CD14-positive monocyte (primary cell): ENCODE measurements around the gene CTSE. TPM values are rescaled to one million over a fixed set of nuclear protein-coding genes. Genes with fewer than 3 reads are reported as not detected.
A peak's percentile ranks its signal among the peaks of the same experiment; 100 is the strongest.
"Not testable (repeated sequence)": the region's sequence is repeated elsewhere in the genome, so short reads cannot be mapped to it uniquely, and the experiment has no call there.

Source experiments
- DNase-seq, 3 donors: peaks; one replicate each; pipeline ENCODE4 v3.0.0-alpha.2; 2011 to 2022
- H2AFZ ChIP-seq: 2 replicates; pipeline ENCODE4 v1.6.0; 2012; ENCODE audit warnings: mild to moderate bottlenecking, low read depth, low read length, inconsistent platforms; ENCODE audit not compliant: insufficient read depth, poor library complexity, severe bottlenecking
- H3K27ac ChIP-seq, 2 donors: 1 replicate in 1 of 2; 2 replicates in 1 of 2; pipeline ENCODE4 v1.5.1; 2012 to 2013; ENCODE audit warnings: low read length in 2 of 2, control low read depth in 1 of 2, inconsistent platforms in 1 of 2, low read depth in 1 of 2, mild to moderate bottlenecking in 1 of 2
- H3K27me3 ChIP-seq, 2 donors: one replicate each; pipeline versions ENCODE4 v1.6.0 to v1.6.1; 2011 to 2013; ENCODE audit warnings: low read length in 2 of 2; ENCODE audit not compliant: control insufficient read depth in 2 of 2, insufficient read depth in 2 of 2
- H3K36me3 ChIP-seq, 2 donors: replicated peaks in 1 of 2; 1 replicate in 1 of 2; 2 replicates in 1 of 2; pipeline versions ENCODE4 v1.5.1 to v1.6.1; 2012 to 2013; ENCODE audit warnings: low read length in 2 of 2, control low read depth in 1 of 2, inconsistent platforms in 1 of 2, mild to moderate bottlenecking in 1 of 2; ENCODE audit not compliant: insufficient read depth in 2 of 2, control insufficient read depth in 1 of 2
- H3K4me1 ChIP-seq, 2 donors: 1 replicate in 1 of 2; 2 replicates in 1 of 2; pipeline versions ENCODE4 v1.5.1 to v1.6.1; 2012 to 2013; ENCODE audit warnings: low read length in 2 of 2, control low read depth in 1 of 2, inconsistent platforms in 1 of 2, mild to moderate bottlenecking in 1 of 2, moderate library complexity in 1 of 2; ENCODE audit not compliant: insufficient read depth in 2 of 2, control insufficient read depth in 1 of 2
- H3K4me2 ChIP-seq: replicated peaks from 2 replicates; pipeline ENCODE3; 2012; ENCODE audit warnings: low read length, moderate library complexity, mild to moderate bottlenecking; ENCODE audit not compliant: poor library complexity, severe bottlenecking; ENCODE audit errors: extremely low read depth
- H3K4me3 ChIP-seq, 3 experiments: fragments of 200-600 bp in 1 of 3; sonication (generic) in 1 of 3; replicated peaks in 1 of 3; 1 replicate in 2 of 3; 2 replicates in 1 of 3; pipeline ENCODE4 v1.5.1; 2011 to 2013; ENCODE audit warnings: low read length in 3 of 3, mild to moderate bottlenecking in 3 of 3, control low read depth in 2 of 3, low read depth in 2 of 3, inconsistent platforms in 1 of 3, moderate library complexity in 1 of 3
- H3K79me2 ChIP-seq: 2 replicates; pipeline ENCODE4 v1.6.0; 2012; ENCODE audit warnings: mild to moderate bottlenecking, control low read depth, inconsistent platforms, low read length, moderate library complexity; ENCODE audit not compliant: insufficient read depth
- H3K9ac ChIP-seq: 2 replicates; pipeline ENCODE4 v1.6.0; 2017; ENCODE audit warnings: low read length, mild to moderate bottlenecking; ENCODE audit not compliant: insufficient read depth, poor library complexity, severe bottlenecking
- H3K9me3 ChIP-seq, 2 donors: replicated peaks in 1 of 2; 1 replicate in 1 of 2; 2 replicates in 1 of 2; pipeline versions ENCODE4 v1.5.1 to v1.6.1; 2012 to 2013; ENCODE audit warnings: low read length in 2 of 2, control low read depth in 1 of 2; ENCODE audit not compliant: control insufficient read depth in 1 of 2, insufficient read depth in 1 of 2
- H4K20me1 ChIP-seq: 2 replicates; pipeline ENCODE4 v1.6.0; 2012; ENCODE audit warnings: mild to moderate bottlenecking, low read length, control low read depth, moderate library complexity; ENCODE audit not compliant: insufficient read depth
- H3K27ac Mint-ChIP-seq, 7 donors: one replicate each; pipeline ENCODE4 v1.8.0; 2020; ENCODE audit warnings: mild to moderate bottlenecking in 7 of 7, mixed read lengths in 7 of 7, moderate library complexity in 6 of 7, inconsistent platforms in 2 of 7
- H3K27me3 Mint-ChIP-seq, 3 donors: one replicate each; pipeline ENCODE4 v1.8.0; 2021 to 2022; ENCODE audit warnings: low read depth in 3 of 3, mild to moderate bottlenecking in 3 of 3, mixed read lengths in 3 of 3, moderate library complexity in 3 of 3, inconsistent platforms in 1 of 3
- H3K36me3 Mint-ChIP-seq, 2 donors: one replicate each; pipeline ENCODE4 v1.8.0; 2020; ENCODE audit warnings: mixed read lengths in 2 of 2, inconsistent platforms in 1 of 2, mild to moderate bottlenecking in 1 of 2
- H3K4me1 Mint-ChIP-seq: one replicate; pipeline ENCODE4 v1.8.0; 2020; ENCODE audit warnings: mild to moderate bottlenecking, mixed read lengths
- H3K4me3 Mint-ChIP-seq, 2 donors: one replicate each; pipeline ENCODE4 v1.8.0; 2020; ENCODE audit warnings: mild to moderate bottlenecking in 2 of 2, mixed read lengths in 2 of 2, moderate library complexity in 1 of 2
- H3K9me3 Mint-ChIP-seq, 7 donors: one replicate each; pipeline ENCODE4 v1.8.0; 2020 to 2022; ENCODE audit warnings: mixed read lengths in 7 of 7, mild to moderate bottlenecking in 6 of 7, moderate library complexity in 6 of 7, inconsistent platforms in 2 of 7
- CTCF ChIP-seq: fragments of 200-600 bp; IDR thresholded peaks from one replicate; pipeline ENCODE4 v1.8.0; 2022; ENCODE audit warnings: antibody characterized with exemption, mild to moderate bottlenecking
- WGBS: methylation state at CpG from one replicate; pipeline ENCODE4 v1.1.5; 2013; ENCODE audit warnings: missing lambda C conversion rate; ENCODE audit not compliant: insufficient coverage; 5-methylcytosine and 5-hydroxymethylcytosine counted together
- intact Hi-C, 2 donors: fragments of 100-400 bp; cut with micrococcal nuclease; formaldehyde crosslinking; loops; one replicate each; pipeline versions ENCODE4 v1.15.0 to v1.15.1; 2023
- polyA plus RNA-seq, 3 donors: library from polyadenylated mRNA; depleted of rRNA in 1 of 3; unstranded in 2 of 3; stranded (reverse) in 1 of 3; fragments of 300-500 nt in 2 of 3; fragments of >200 nt in 1 of 3; fragmentation: Illumina TruSeq in 2 of 3; gene quantifications; 1 replicate in 2 of 3; 2 replicates in 1 of 3; pipeline ENCODE4 v1.2.3, GENCODE V29; 2012 to 2021

CTSE gene
- polyA plus RNA-seq, 3 donors: not detected

DNA sequence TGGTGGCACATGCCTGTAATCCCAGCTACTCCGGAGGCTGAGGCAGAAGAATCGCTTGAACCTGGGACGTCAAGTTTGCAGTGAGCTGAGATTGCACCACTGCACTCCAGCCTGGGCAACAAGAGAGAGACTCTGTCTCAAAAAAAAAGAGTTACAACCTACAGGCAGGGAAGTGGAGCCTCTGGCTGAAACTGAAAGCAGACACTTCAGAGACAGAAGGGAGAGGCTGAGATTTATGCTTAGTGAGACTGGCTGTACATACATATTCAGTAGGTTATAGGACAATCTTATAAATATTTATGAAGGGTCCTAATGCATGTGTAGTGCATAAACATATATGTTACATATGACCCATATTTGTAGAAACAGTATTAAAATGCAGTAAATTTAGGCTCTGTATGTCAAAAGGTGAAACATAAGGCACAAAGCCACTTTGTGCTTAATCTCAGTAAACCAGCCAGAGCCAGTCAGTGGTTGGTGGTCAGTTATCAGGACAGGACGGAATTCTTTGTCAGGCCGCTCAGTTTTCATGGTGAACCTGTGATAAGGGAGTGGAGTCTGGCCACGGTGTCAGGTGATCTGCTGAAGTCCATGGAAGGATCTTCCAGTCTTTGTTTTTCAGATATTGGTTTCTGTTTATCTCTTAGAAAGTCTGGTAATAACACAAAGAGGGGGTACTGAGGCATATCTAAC is 42.9 kb upstream of the CTSE start:
- Histone ChIP-seq H3K9ac (no peak overlapping the region), H3K79me2 (no peaks in the 10 kb centered on the region), H4K20me1 (no peaks in the 10 kb centered on the region), H2AFZ (peak overlapping the region; percentile 15), H3K4me2 (no peak overlapping the region), H3K4me3 (no peak overlapping the region), H3K36me3 (no peaks in the 10 kb centered on the region), H3K4me1 (peaks cover 29 to 37% of the 10 kb centered on the region in 2 donors), H3K9me3 (no peaks in the 10 kb centered on the region), H3K27me3 (no peaks in the 10 kb centered on the region), H3K27ac (peak overlapping the region; percentile 15 to 21)
- peaks cover 0 to 4% (median 0%) of the 10 kb centered on the region in 7 donors for H3K9me3 Mint-ChIP-seq
- 60% methylated on average over 5 of the region's 6 CpGs for WGBS
- TF ChIP-seq CTCF: no peak
- H3K27ac Mint-ChIP-seq: peak overlapping the region in 6 of 7 donors; percentile 33 to 87 (median 72)
- peak; percentile 36 to 67 (median 40) for DNase-seq
- H3K4me1 Mint-ChIP-seq: peaks cover 39% of the 10 kb centered on the region
- peaks cover 0 to 2% (median 0%) of the 10 kb centered on the region in 3 donors for H3K27me3 Mint-ChIP-seq
- intact Hi-C loops: no loop called here
- no peak overlapping the region for H3K4me3 Mint-ChIP-seq
- H3K36me3 Mint-ChIP-seq: no peaks in the 10 kb centered on the region

DNA sequence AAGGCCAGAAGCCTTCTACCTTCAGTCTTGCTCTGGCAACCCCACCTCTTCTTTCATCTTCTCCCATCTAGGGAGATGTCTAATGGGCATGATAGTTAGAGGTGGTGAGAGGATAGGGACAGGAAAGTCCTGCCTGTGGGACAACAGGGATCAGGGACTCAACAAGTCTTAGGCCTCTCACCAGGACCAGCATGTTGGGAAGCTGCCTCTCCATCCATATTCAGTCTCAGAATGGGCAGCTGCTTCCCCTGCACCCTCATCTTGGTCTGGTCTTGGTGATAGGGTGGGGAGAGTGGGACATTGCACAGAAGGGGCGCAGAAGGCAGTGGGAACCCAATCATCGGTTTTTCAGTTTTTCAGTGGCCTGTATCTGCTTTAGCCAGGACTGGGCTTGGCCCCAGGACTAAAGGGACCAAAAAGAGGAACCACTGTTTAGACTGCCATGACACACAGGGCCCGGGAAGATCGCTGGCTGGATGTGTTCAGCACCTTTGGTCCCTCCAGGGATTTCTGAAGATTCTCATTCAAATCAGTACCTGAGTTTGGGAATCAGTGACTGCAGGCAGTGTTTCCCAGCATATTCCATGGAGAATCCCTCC is 42.0 kb upstream of the CTSE start:
- Histone ChIP-seq H3K27ac (no peak overlapping the region), H3K27me3 (no peaks in the 10 kb centered on the region), H3K9ac (no peak overlapping the region), H3K4me3 (no peak overlapping the region), H2AFZ (no peak overlapping the region), H3K36me3 (no peaks in the 10 kb centered on the region), H4K20me1 (no peaks in the 10 kb centered on the region), H3K79me2 (no peaks in the 10 kb centered on the region), H3K4me2 (no peak overlapping the region), H3K4me1 (peaks cover 29 to 37% of the 10 kb centered on the region in 2 donors), H3K9me3 (no peaks in the 10 kb centered on the region)
- Mint-ChIP-seq H3K27me3 (peaks cover 0 to 2% (median 0%) of the 10 kb centered on the region in 3 donors), H3K36me3 (no peaks in the 10 kb centered on the region), H3K9me3 (peaks cover 0 to 4% (median 0%) of the 10 kb centered on the region in 7 donors), H3K27ac (peak overlapping the region in 2 of 7 donors; percentile 35 to 60), H3K4me1 (peaks cover 37% of the 10 kb centered on the region), H3K4me3 (no peak overlapping the region)
- TF ChIP-seq CTCF: no peak
- 86% methylated on average over 4 of the region's 4 CpGs for WGBS
- peak in 2 of 3 donors; percentile 45 to 52 for DNase-seq
- intact Hi-C loops: no loop called here

GRCh38 chr1:206064501-206064900 is 40.8 kb upstream of the CTSE start:
- H3K4me3 ChIP-seq, H3K4me3 Mint-ChIP-seq: not testable (repeated sequence)

More at GRCh38 chr1:206064501-206064900, 40.8 kb upstream of the CTSE start:
- H3K27me3 Mint-ChIP-seq, H3K36me3 ChIP-seq, intact Hi-C loops, H3K27ac ChIP-seq, H3K9me3 ChIP-seq, H4K20me1 ChIP-seq, H3K9ac ChIP-seq, H2AFZ ChIP-seq, H3K27ac Mint-ChIP-seq, DNase-seq, H3K36me3 Mint-ChIP-seq, H3K9me3 Mint-ChIP-seq, H3K79me2 ChIP-seq, H3K27me3 ChIP-seq, H3K4me2 ChIP-seq: not testable (repeated sequence)
- H3K4me1 ChIP-seq: peaks cover 31 to 40% of the 10 kb centered on the region in 2 donors
- peaks cover 44% of the 10 kb centered on the region for H3K4me1 Mint-ChIP-seq
- 100% methylated on average over 12 of the region's 25 CpGs for WGBS
